Measurements from ENCODE around the gene LMLN.

Gene LMLN

GRCh38 chr3:198021320-198021719 lies 61.3 kb downstream of the LMLN start:
- Histone ChIP-seq H3K4me1 (ENCODE audit: control insufficient read depth in 5 of 5, insufficient read depth in 5 of 5, low read length in 5 of 5) (no peaks in the 10 kb centered on the region), H3K9ac (ENCODE audit: low read length in 5 of 5) (no peak overlapping the region), H3K27ac (ENCODE audit: low read depth, low read length) (no peak overlapping the region), H3K36me3 (ENCODE audit: control insufficient read depth in 5 of 5, insufficient read depth in 5 of 5, low read length in 5 of 5) (peaks cover 2 to 15% (median 7%) of the 10 kb centered on the region in 5 donors), H3K9me3 (ENCODE audit: control insufficient read depth in 5 of 5, low read length in 5 of 5) (no peaks in the 10 kb centered on the region), H3K27me3 (ENCODE audit: control insufficient read depth in 5 of 5, insufficient read depth in 4 of 5, low read length in 5 of 5) (no peaks in the 10 kb centered on the region), H3K4me3 (ENCODE audit: low read depth in 1 of 5, low read length in 5 of 5) (no peak overlapping the region)

GRCh38 chr3:198022604-198023003 lies 62.6 kb downstream of the LMLN start:
- Histone ChIP-seq H3K9me3 (ENCODE audit: control insufficient read depth in 5 of 5, low read length in 5 of 5) (no peaks in the 10 kb centered on the region), H3K4me3 (ENCODE audit: low read depth in 1 of 5, low read length in 5 of 5) (no peak overlapping the region), H3K9ac (ENCODE audit: low read length in 5 of 5) (no peak overlapping the region), H3K4me1 (ENCODE audit: control insufficient read depth in 5 of 5, insufficient read depth in 5 of 5, low read length in 5 of 5) (no peaks in the 10 kb centered on the region), H3K27me3 (ENCODE audit: control insufficient read depth in 5 of 5, insufficient read depth in 4 of 5, low read length in 5 of 5) (no peaks in the 10 kb centered on the region), H3K27ac (ENCODE audit: low read depth, low read length) (no peak overlapping the region), H3K36me3 (ENCODE audit: control insufficient read depth in 5 of 5, insufficient read depth in 5 of 5, low read length in 5 of 5) (peaks cover 4 to 18% (median 7%) of the 10 kb centered on the region in 5 donors)

GRCh38 chr3:198025644-198026043 lies 65.6 kb downstream of the LMLN start:
- no peak overlapping the region for H3K4me3 ChIP-seq (ENCODE audit: low read depth in 1 of 5, low read length in 5 of 5)
- H3K4me1 ChIP-seq (ENCODE audit: control insufficient read depth in 5 of 5, insufficient read depth in 5 of 5, low read length in 5 of 5): no peaks in the 10 kb centered on the region
- H3K27ac ChIP-seq (ENCODE audit: low read depth, low read length): no peak overlapping the region
- H3K9ac ChIP-seq (ENCODE audit: low read length in 5 of 5): no peak overlapping the region
- peaks cover 2 to 18% (median 8%) of the 10 kb centered on the region in 5 donors for H3K36me3 ChIP-seq (ENCODE audit: control insufficient read depth in 5 of 5, insufficient read depth in 5 of 5, low read length in 5 of 5)
- H3K27me3 ChIP-seq (ENCODE audit: control insufficient read depth in 5 of 5, insufficient read depth in 4 of 5, low read length in 5 of 5): no peaks in the 10 kb centered on the region
- no peaks in the 10 kb centered on the region for H3K9me3 ChIP-seq (ENCODE audit: control insufficient read depth in 5 of 5, low read length in 5 of 5)

- H3K36me3 ChIP-seq (ENCODE audit: control insufficient read depth in 5 of 5, insufficient read depth in 5 of 5, low read length in 5 of 5): peaks cover 2 to 15% (median 8%) of the 10 kb centered on the region in 5 donors
- H3K9me3 ChIP-seq (ENCODE audit: control insufficient read depth in 5 of 5, low read length in 5 of 5): no peaks in the 10 kb centered on the region
- no peak overlapping the region for H3K9ac ChIP-seq (ENCODE audit: low read length in 5 of 5)
- no peak overlapping the region for H3K27ac ChIP-seq (ENCODE audit: low read depth, low read length)
- no peaks in the 10 kb centered on the region for H3K4me1 ChIP-seq (ENCODE audit: control insufficient read depth in 5 of 5, insufficient read depth in 5 of 5, low read length in 5 of 5)
- H3K27me3 ChIP-seq (ENCODE audit: control insufficient read depth in 5 of 5, insufficient read depth in 4 of 5, low read length in 5 of 5): no peaks in the 10 kb centered on the region
- no peak overlapping the region for H3K4me3 ChIP-seq (ENCODE audit: low read depth in 1 of 5, low read length in 5 of 5)
Observed at GRCh38 chr3:198026620-198027019, 66.6 kb downstream of the LMLN start.

- Histone ChIP-seq H3K36me3 (ENCODE audit: control insufficient read depth in 5 of 5, insufficient read depth in 5 of 5, low read length in 5 of 5) (peaks cover 2 to 9% (median 6%) of the 10 kb centered on the region in 5 donors), H3K27me3 (ENCODE audit: control insufficient read depth in 5 of 5, insufficient read depth in 4 of 5, low read length in 5 of 5) (no peaks in the 10 kb centered on the region)
Observed at GRCh38 chr3:198027045-198027798, 67.2 kb downstream of the LMLN start.

GRCh38 chr3:198027799-198028390 lies 67.9 kb downstream of the LMLN start:
- H3K27me3 ChIP-seq (ENCODE audit: control insufficient read depth in 5 of 5, insufficient read depth in 4 of 5, low read length in 5 of 5): no peaks in the 10 kb centered on the region
- H3K4me3 ChIP-seq (ENCODE audit: low read depth in 1 of 5, low read length in 5 of 5): no peak overlapping the region
- H3K36me3 ChIP-seq (ENCODE audit: control insufficient read depth in 5 of 5, insufficient read depth in 5 of 5, low read length in 5 of 5): peaks cover 2 to 8% (median 5%) of the 10 kb centered on the region in 5 donors
- no peaks in the 10 kb centered on the region for H3K9me3 ChIP-seq (ENCODE audit: control insufficient read depth in 5 of 5, low read length in 5 of 5)
- no peaks in the 10 kb centered on the region for H3K4me1 ChIP-seq (ENCODE audit: control insufficient read depth in 5 of 5, insufficient read depth in 5 of 5, low read length in 5 of 5)
- H3K27ac ChIP-seq (ENCODE audit: low read depth, low read length): no peak overlapping the region
- no peak overlapping the region for H3K9ac ChIP-seq (ENCODE audit: low read length in 5 of 5)

More at GRCh38 chr3:198027045-198027798, 67.2 kb downstream of the LMLN start:
- Histone ChIP-seq H3K9ac (ENCODE audit: low read length in 5 of 5) (no peak overlapping the region), H3K27ac (ENCODE audit: low read depth, low read length) (no peak overlapping the region), H3K4me1 (ENCODE audit: control insufficient read depth in 5 of 5, insufficient read depth in 5 of 5, low read length in 5 of 5) (no peaks in the 10 kb centered on the region), H3K9me3 (ENCODE audit: control insufficient read depth in 5 of 5, low read length in 5 of 5) (no peaks in the 10 kb centered on the region), H3K4me3 (ENCODE audit: low read depth in 1 of 5, low read length in 5 of 5) (no peak overlapping the region)

GRCh38 chr3:198028718-198029117 lies 68.7 kb downstream of the LMLN start:
- Histone ChIP-seq H3K27me3 (ENCODE audit: control insufficient read depth in 5 of 5, insufficient read depth in 4 of 5, low read length in 5 of 5) (no peaks in the 10 kb centered on the region), H3K27ac (ENCODE audit: low read depth, low read length) (no peak overlapping the region), H3K4me1 (ENCODE audit: control insufficient read depth in 5 of 5, insufficient read depth in 5 of 5, low read length in 5 of 5) (no peaks in the 10 kb centered on the region), H3K4me3 (ENCODE audit: low read depth in 1 of 5, low read length in 5 of 5) (no peak overlapping the region), H3K9me3 (ENCODE audit: control insufficient read depth in 5 of 5, low read length in 5 of 5) (no peaks in the 10 kb centered on the region), H3K36me3 (ENCODE audit: control insufficient read depth in 5 of 5, insufficient read depth in 5 of 5, low read length in 5 of 5) (peaks cover 2 to 6% (median 5%) of the 10 kb centered on the region in 5 donors), H3K9ac (ENCODE audit: low read length in 5 of 5) (peak overlapping the region in 1 of 5 donors; percentile 20)

- H3K27ac ChIP-seq (ENCODE audit: low read depth, low read length): no peak overlapping the region
- no peak overlapping the region for H3K4me3 ChIP-seq (ENCODE audit: low read depth in 1 of 5, low read length in 5 of 5)
- H3K27me3 ChIP-seq (ENCODE audit: control insufficient read depth in 5 of 5, insufficient read depth in 4 of 5, low read length in 5 of 5): no peaks in the 10 kb centered on the region
- peaks cover 2 to 6% (median 4%) of the 10 kb centered on the region in 5 donors for H3K36me3 ChIP-seq (ENCODE audit: control insufficient read depth in 5 of 5, insufficient read depth in 5 of 5, low read length in 5 of 5)
- H3K9ac ChIP-seq (ENCODE audit: low read length in 5 of 5): no peak overlapping the region
- no peaks in the 10 kb centered on the region for H3K9me3 ChIP-seq (ENCODE audit: control insufficient read depth in 5 of 5, low read length in 5 of 5)
- H3K4me1 ChIP-seq (ENCODE audit: control insufficient read depth in 5 of 5, insufficient read depth in 5 of 5, low read length in 5 of 5): no peaks in the 10 kb centered on the region
Observed at GRCh38 chr3:198030125-198030524, 70.1 kb downstream of the LMLN start.

GRCh38 chr3:198030726-198031125 lies 70.7 kb downstream of the LMLN start:
- Histone ChIP-seq H3K4me3 (ENCODE audit: low read depth in 1 of 5, low read length in 5 of 5) (no peak overlapping the region), H3K9ac (ENCODE audit: low read length in 5 of 5) (no peak overlapping the region), H3K36me3 (ENCODE audit: control insufficient read depth in 5 of 5, insufficient read depth in 5 of 5, low read length in 5 of 5) (peaks cover 2 to 5% (median 4%) of the 10 kb centered on the region in 5 donors), H3K4me1 (ENCODE audit: control insufficient read depth in 5 of 5, insufficient read depth in 5 of 5, low read length in 5 of 5) (no peaks in the 10 kb centered on the region), H3K27me3 (ENCODE audit: control insufficient read depth in 5 of 5, insufficient read depth in 4 of 5, low read length in 5 of 5) (no peaks in the 10 kb centered on the region), H3K9me3 (ENCODE audit: control insufficient read depth in 5 of 5, low read length in 5 of 5) (no peaks in the 10 kb centered on the region), H3K27ac (ENCODE audit: low read depth, low read length) (no peak overlapping the region)
